Measurements from ENCODE around the gene NT5DC3.

NT5DC3 gene

DNA sequence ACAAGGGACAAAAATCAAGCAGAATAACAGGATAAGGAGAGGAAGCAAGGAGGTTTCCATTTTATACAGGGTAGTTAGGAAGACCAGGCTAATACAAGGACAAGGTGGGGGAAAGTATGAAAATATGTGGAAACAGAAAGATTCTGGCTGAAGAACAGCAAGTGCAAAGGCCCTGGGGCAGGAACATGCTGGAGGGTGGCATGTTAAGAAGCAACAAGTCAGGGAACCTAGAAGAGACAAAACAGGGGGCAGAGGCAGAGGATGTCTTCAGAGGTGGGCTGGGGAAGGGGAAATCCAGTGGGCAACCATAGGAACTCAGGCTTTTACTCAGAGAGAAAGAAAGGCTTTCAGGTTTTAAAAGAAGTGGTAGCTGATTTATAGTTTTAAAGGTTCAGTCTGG, 54.8 kb downstream of the NT5DC3 start:
- TF ChIP-seq TAF1 (IDR thresholded peaks at IDR 0.05; ENCODE audit: borderline replicate concordance, low read depth, low read length) = no peak
- DNase-seq (ENCODE audit: insufficient read length) (no peak), FAIRE-seq (no peak)

DNA sequence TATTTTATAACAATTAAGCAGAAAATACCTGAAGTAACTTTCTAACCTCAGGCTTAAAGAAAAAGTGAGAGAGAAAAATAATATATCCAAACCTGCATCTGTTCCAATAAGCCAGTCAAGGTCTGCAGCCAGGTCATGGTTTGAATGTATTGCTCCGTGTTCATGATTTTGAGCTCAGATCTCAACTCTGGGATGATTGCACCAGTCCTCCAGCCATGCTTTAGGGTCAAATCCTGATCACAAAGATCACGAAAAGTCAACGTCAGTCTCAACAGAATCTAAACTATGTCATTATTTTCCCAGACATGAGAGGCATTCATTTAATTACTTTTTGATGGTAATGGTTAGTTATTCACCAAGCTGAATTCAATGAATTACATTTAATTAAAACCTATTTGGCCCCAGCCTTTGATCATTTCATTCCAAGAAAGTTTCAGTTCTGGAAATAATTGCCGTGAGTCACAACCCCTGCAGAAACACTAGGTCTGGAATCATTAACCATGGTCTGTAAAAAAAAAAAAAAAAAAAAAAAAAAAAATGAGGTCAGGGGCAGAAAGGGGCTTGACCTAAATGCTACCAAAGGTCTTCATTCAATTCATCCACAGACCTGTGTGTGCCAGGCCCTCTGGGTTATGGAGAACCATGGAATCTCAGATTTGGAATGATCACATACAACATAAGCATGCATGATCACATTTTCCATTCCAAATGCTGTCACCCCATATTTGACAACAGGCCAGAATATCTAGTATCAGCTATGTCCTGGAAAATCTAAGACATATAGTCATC, 55.6 kb downstream of the NT5DC3 start:
- DNase-seq (ENCODE audit: insufficient read length) (no peak), FAIRE-seq (no peak)
- TF ChIP-seq POLR2AphosphoS5 (IDR thresholded peaks at IDR 0.05; ENCODE audit: low read depth, low read length) = no peak
- no peak for TF ChIP-seq POLR2A (IDR thresholded peaks at IDR 0.05; ENCODE audit: low read depth, low read length)
- no peak for TF ChIP-seq TAF1 (IDR thresholded peaks at IDR 0.05; ENCODE audit: borderline replicate concordance, low read depth, low read length)

DNA sequence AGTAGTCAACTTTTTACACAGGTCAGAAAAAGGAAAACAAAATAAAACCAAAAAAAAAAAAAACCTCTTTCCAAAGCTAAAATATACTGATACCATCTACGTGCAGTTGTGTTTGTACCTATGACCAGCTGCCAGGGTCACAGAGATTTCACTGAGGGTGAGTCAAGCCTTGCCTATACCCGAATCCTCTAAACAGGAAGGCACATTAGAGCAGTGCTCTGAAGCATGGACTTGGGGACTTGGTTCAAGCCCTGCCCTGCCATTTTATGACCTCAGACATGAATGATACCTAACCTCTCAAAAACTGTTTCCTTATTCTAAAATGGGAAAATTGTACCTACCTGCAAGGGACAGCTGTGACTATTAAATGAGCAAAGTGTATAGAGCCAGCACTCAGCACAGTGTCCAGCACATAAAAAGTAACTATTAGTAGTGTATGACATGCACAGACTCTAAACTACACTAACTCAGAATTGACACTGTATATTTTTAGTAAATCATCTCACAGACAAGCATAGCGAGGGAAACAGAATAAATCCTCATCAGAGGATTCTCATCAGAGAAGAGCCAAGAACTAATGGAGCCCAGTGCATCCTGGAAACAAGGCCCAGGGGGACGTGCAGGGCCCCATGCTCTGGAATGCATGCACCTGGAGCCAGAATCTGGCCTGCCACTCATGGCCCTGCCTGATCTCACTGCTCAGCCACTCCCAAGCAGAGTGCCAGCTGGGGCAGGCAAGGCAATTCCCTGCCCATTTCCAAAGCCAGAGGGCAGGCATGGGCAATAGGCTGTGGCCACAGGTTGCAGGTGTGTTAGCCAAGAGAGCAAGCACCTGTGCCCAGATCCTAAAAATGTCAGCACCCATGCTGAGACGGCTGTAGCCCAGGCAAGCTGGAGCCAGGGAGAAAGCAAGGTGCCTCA, 57.0 kb downstream of the NT5DC3 start:
- no peak for DNase-seq (ENCODE audit: insufficient read length)
- TF ChIP-seq POLR2A (IDR thresholded peaks at IDR 0.05; ENCODE audit: low read depth, low read length) (no peak), TAF1 (IDR thresholded peaks at IDR 0.05; ENCODE audit: borderline replicate concordance, low read depth, low read length) (no peak), POLR2AphosphoS5 (IDR thresholded peaks at IDR 0.05; ENCODE audit: low read depth, low read length) (no peak)
- no peak for FAIRE-seq

DNA sequence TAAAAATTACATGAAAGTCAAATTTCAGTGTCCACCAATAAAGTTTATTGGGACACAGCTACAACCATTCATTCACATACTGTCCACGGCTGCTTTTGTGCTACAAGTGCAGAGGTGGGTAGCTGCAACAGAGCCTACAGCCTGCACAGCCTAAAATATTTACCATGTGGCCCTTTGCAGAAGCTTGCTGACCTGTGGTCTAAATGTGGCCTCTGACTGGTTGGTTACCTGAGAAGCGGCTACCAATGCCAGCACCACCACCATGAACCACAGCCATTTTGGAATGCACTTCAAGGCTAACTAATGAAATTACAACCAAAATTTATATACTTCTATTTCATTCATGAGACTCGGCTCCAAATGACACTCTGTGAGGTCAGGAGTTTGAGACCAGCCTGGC, 58.6 kb downstream of the NT5DC3 start:
- no peak for DNase-seq (ENCODE audit: insufficient read length)
- no peak for TF ChIP-seq POLR2AphosphoS5 (IDR thresholded peaks at IDR 0.05; ENCODE audit: low read depth, low read length)
- no peak for FAIRE-seq

DNA sequence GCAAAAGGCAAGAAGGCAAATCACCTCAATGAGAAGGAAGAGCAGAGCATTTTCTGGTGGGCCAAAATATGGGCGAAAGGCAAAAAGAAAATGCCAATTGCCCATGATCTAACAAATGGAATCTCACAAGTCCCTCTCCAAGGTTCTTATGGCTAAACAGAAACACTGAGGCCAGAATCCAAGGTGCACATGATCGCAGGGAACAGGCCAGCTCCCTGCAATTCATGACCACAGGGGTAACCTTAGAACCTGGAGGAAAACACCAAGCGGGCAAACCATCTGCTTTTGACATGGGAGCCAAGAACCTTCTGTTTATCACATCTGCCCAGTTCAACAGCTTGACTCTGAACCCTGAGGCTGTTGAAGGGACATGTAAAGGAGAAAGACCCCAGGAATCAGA, 60.0 kb downstream of the NT5DC3 start:
- DNase-seq (ENCODE audit: insufficient read length) = no peak
- TF ChIP-seq POLR2A (IDR thresholded peaks at IDR 0.05; ENCODE audit: low read depth, low read length) (no peak), POLR2AphosphoS5 (IDR thresholded peaks at IDR 0.05; ENCODE audit: low read depth, low read length) (no peak), TAF1 (IDR thresholded peaks at IDR 0.05; ENCODE audit: borderline replicate concordance, low read depth, low read length) (no peak)
- FAIRE-seq = no peak

DNA sequence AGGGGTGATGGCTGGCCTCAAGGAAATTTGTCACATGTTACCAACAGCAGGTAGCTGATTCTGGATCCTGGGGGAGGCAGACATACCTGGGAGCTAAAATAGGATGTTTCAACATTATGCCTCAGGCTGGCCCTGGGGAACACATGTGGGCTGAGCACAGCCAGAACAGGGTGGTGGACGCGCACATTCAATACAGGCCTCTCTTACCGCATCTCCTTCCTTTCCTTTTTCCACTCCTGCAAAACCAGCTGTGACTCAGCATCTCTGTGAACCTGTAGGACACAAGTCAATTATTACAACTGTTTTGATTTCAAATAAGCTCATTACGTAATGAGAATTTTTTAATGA, 61.0 kb downstream of the NT5DC3 start:
- FAIRE-seq (no peak), DNase-seq (ENCODE audit: insufficient read length) (no peak)
- TF ChIP-seq TAF1 (IDR thresholded peaks at IDR 0.05; ENCODE audit: borderline replicate concordance, low read depth, low read length) (no peak), POLR2A (IDR thresholded peaks at IDR 0.05; ENCODE audit: low read depth, low read length) (no peak), POLR2AphosphoS5 (IDR thresholded peaks at IDR 0.05; ENCODE audit: low read depth, low read length) (no peak)

DNA sequence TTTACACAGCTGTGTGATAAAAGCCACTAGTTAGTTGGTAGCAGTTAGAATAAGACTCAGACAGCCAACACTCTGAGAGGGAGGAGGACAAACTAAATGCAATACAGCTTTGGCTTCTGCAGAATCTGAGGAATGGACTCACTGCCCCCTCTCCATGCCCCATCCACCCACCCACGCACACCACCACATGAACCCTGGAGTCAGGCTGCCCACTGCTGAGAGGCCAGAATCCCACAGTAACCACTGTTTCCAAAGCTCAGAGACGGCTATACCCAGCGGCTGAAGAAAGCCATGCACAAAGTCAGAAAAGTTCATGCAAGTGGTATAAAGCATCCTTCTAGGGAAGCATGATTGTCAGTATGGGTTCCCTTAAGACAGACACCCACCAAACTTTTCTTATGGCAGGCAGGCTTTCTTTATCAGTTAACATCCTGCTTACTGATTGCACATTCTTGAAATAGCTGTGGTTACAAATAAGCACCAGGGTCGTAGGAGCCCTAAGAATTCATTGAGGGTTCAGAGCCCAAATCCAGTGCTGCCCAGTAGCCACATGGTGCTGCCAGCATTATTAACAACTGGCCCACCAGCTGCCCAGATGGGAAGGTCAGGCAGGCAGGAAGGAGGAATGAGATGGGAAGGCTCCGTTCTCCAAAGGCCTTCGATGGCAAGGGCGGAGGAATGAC, 61.5 kb downstream of the NT5DC3 start:
- FAIRE-seq (no peak), DNase-seq (ENCODE audit: insufficient read length) (no peak)
- no peak for TF ChIP-seq POLR2A (IDR thresholded peaks at IDR 0.05; ENCODE audit: low read depth, low read length)
- TF ChIP-seq POLR2AphosphoS5 (IDR thresholded peaks at IDR 0.05; ENCODE audit: low read depth, low read length) = no peak
- no peak for TF ChIP-seq TAF1 (IDR thresholded peaks at IDR 0.05; ENCODE audit: borderline replicate concordance, low read depth, low read length)

DNA sequence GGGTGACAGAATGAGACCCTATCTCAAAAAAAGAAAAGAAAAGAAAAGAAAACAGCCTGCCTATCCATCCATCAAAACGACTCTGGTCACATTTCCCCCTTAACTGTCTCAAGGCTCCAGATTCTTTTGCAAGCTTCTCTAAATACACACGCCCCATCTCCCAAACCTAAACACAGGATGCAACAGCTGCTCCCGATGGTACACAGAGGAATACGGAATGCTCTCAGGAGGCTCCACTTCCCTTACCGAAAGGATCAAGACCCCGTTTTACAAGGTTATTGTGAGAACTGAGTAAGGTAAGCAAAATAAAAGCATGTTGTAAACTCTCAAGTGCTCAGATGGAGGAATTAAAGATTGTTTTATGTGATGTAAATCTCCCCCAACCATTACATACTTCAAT, 62.3 kb downstream of the NT5DC3 start:
- TF ChIP-seq POLR2AphosphoS5 (IDR thresholded peaks at IDR 0.05; ENCODE audit: low read depth, low read length) (no peak), POLR2A (IDR thresholded peaks at IDR 0.05; ENCODE audit: low read depth, low read length) (no peak), TAF1 (IDR thresholded peaks at IDR 0.05; ENCODE audit: borderline replicate concordance, low read depth, low read length) (no peak)
- FAIRE-seq (no peak), DNase-seq (ENCODE audit: insufficient read length) (no peak)

DNA sequence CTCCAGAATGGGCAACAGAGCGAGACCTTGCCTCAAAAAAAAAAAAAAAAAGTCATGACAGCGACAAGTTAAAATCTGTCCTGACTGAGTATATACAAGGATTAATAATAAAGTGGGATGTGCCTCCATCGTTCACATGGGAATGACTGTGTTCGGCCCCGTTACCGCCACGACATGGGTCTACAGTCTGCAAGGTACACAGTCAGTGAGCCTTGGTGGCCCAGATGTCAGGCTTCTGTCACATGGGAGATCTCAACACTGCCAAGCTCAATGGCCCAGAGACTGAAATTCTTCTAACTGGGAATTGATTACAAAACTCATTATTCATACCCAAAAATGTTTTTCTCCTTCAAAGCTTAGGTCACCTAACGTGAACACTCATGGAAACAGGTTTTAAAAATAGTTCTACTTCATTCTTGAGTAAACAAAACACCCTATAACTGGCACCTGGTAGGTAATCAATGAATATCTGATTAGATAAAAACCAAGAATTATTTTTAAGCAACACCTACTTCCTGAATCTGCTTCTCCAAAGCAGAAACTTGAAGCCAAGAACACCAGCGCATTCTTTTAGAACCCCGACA, 66.0 kb downstream of the NT5DC3 start:
- TF ChIP-seq POLR2A (IDR thresholded peaks at IDR 0.05; ENCODE audit: low read depth, low read length) (no peak), TAF1 (IDR thresholded peaks at IDR 0.05; ENCODE audit: borderline replicate concordance, low read depth, low read length) (no peak), POLR2AphosphoS5 (IDR thresholded peaks at IDR 0.05; ENCODE audit: low read depth, low read length) (no peak)
- FAIRE-seq (no peak), DNase-seq (ENCODE audit: insufficient read length) (no peak)

DNA sequence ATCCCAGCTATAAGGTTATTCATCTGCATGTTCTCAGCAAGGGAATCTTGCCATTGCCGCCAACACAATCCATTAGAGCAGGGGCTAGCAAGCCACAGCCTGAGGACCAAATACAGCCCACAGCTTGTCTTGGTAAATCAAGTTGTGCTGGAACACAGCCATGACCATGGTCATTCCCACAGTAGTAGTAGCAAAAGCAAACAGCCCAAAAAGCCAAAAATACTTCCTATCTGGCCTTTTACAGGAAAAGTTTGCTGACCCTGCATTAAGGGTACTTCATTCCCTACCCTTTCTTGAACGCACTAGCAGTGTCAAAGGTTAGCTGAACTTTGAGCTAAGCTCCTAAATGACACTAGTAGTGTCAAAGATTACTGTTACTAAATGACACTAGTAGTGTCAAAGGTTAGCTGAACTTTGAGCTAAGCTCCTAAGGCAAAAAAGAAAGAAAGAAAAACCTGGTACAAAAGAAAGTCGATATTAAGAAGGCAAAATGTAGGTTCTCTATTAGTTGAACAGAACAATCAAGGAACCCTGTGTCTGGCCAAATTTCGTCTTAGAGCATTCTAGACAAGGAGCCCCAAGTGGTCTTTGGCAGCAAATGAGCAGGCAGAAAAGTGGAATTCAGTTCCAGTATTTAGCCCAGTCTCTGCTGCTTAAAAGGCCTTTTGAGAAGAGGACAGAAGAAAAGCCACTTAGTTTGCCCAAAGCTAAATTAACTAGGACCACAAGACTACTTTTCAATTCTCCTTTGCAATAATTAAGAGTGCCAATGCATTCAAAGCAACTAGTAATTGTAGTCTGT, 67.7 kb downstream of the NT5DC3 start:
- no peak for TF ChIP-seq POLR2AphosphoS5 (IDR thresholded peaks at IDR 0.05; ENCODE audit: low read depth, low read length)
- TF ChIP-seq POLR2A (IDR thresholded peaks at IDR 0.05; ENCODE audit: low read depth, low read length) = no peak
- TF ChIP-seq TAF1 (IDR thresholded peaks at IDR 0.05; ENCODE audit: borderline replicate concordance, low read depth, low read length) = no peak
- no peak for DNase-seq (ENCODE audit: insufficient read length)
- no peak for FAIRE-seq
